ENCODE measurements around the gene EFHC1.

The EFHC1 gene

GRCh38 chr6:52512199-52512598, 92.1 kb downstream of the EFHC1 start:
- Histone ChIP-seq H3K9me3 (no peaks in the 10 kb centered on the region), H3K27me3 (no peaks in the 10 kb centered on the region), H3K4me3 (ENCODE audit: low read depth in 1 of 2, low read length in 1 of 2) (no peak overlapping the region), H3K4me1 (ENCODE audit: control insufficient read depth in 1 of 2, insufficient read depth in 1 of 2, low read depth in 1 of 2, low read length in 1 of 2) (no peaks in the 10 kb centered on the region), H3K36me3 (peaks cover 75% of the 10 kb centered on the region), H3K27ac (no peak overlapping the region)
- TF ChIP-seq CTCF (IDR thresholded peaks at IDR 0.05): no peak

GRCh38 chr6:52513464-52513863, 93.3 kb downstream of the EFHC1 start:
- peaks cover 72% of the 10 kb centered on the region for H3K36me3 ChIP-seq
- no peak overlapping the region for H3K27ac ChIP-seq
- H3K4me1 ChIP-seq (ENCODE audit: control insufficient read depth in 1 of 2, insufficient read depth in 1 of 2, low read depth in 1 of 2, low read length in 1 of 2): no peaks in the 10 kb centered on the region
- H3K9me3 ChIP-seq: no peaks in the 10 kb centered on the region
- no peak overlapping the region for H3K4me3 ChIP-seq (ENCODE audit: low read depth in 1 of 2, low read length in 1 of 2)
- no peak for TF ChIP-seq CTCF (IDR thresholded peaks at IDR 0.05)
- no peaks in the 10 kb centered on the region for H3K27me3 ChIP-seq

- no peak overlapping the region for H3K27ac ChIP-seq
- no peak for TF ChIP-seq CTCF (IDR thresholded peaks at IDR 0.05)
- H3K4me3 ChIP-seq (ENCODE audit: low read depth in 1 of 2, low read length in 1 of 2): no peak overlapping the region
- no peaks in the 10 kb centered on the region for H3K27me3 ChIP-seq
- H3K9me3 ChIP-seq: no peaks in the 10 kb centered on the region
- no peaks in the 10 kb centered on the region for H3K4me1 ChIP-seq (ENCODE audit: control insufficient read depth in 1 of 2, insufficient read depth in 1 of 2, low read depth in 1 of 2, low read length in 1 of 2)
- H3K36me3 ChIP-seq: peaks cover 67% of the 10 kb centered on the region
These were observed 93.8 kb downstream of the EFHC1 start for GRCh38 chr6:52513896-52514295.

GRCh38 chr6:52514514-52514913, 94.4 kb downstream of the EFHC1 start:
- Histone ChIP-seq H3K4me1 (ENCODE audit: control insufficient read depth in 1 of 2, insufficient read depth in 1 of 2, low read depth in 1 of 2, low read length in 1 of 2) (no peaks in the 10 kb centered on the region), H3K4me3 (ENCODE audit: low read depth in 1 of 2, low read length in 1 of 2) (no peak overlapping the region), H3K36me3 (peaks cover 61% of the 10 kb centered on the region), H3K27ac (no peak overlapping the region), H3K27me3 (no peaks in the 10 kb centered on the region), H3K9me3 (no peaks in the 10 kb centered on the region)
- no peak for TF ChIP-seq CTCF (IDR thresholded peaks at IDR 0.05)

- no peak for TF ChIP-seq CTCF (IDR thresholded peaks at IDR 0.05)
- Histone ChIP-seq H3K27ac (no peak overlapping the region), H3K9me3 (no peaks in the 10 kb centered on the region), H3K4me1 (ENCODE audit: control insufficient read depth in 1 of 2, insufficient read depth in 1 of 2, low read depth in 1 of 2, low read length in 1 of 2) (no peaks in the 10 kb centered on the region), H3K27me3 (no peaks in the 10 kb centered on the region), H3K4me3 (ENCODE audit: low read depth in 1 of 2, low read length in 1 of 2) (no peak overlapping the region), H3K36me3 (peaks cover 57% of the 10 kb centered on the region)
These were observed 95.2 kb downstream of the EFHC1 start for GRCh38 chr6:52515219-52515960.
